HG03196 (cell line): Measurements from ENCODE around the gene MAP3K1.
"Not testable (repeated sequence)": the region's sequence is repeated elsewhere in the genome, so short reads cannot be mapped to it uniquely, and the experiment has no call there.

Experiments used
- ATAC-seq: cut with Tn5 transposase; IDR thresholded peaks from one replicate; pipeline ENCODE4 v1.9.1; 2021; ENCODE audit not compliant: unreplicated experiment

The MAP3K1 gene

DNA sequence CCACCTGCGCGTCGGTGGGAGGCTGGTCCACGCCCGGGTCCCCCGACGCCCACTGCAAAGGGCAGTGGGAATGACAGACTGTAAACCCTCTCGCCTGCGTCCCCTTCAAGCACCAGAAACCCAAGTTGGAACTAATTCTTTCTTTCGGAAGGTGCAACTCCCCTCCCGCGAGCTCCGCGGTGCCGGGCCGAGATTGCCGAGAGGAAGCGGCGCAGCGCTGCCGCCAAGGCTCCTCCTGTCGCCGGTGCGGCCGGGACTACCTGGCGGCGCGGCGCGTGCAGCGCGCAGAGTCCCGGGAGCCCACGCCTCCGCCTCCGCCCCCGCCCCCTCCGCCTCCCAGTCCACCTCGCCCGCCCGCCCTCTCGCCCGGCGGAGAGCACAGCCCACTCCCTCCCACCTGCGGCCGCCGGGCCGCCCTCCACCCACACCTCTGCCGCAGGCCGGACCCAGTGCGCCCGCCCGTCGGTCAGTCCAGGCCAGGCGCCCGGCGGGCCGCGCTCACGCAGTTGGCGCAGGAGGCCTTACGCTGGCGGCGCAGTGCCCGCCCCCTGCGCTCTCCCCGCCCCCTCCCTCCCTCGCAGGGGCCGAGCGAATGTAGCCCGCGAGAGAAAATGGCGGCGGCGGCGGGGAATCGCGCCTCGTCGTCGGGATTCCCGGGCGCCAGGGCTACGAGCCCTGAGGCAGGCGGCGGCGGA, at the start of gene MAP3K1:
TSS of gene MAP3K1 (plus strand) at position 587 of the 695 bp plus-strand sequence. CDS start at position 612, 25 bp downstream.
- peak; percentile 51 for ATAC-seq

- no peak for ATAC-seq
Measured at GRCh38 chr5:56766926-56767325, 48.4 kb upstream of the MAP3K1 start.

GRCh38 chr5:56769875-56770604, 45.3 kb upstream of the MAP3K1 start:
- no peak for ATAC-seq

- ATAC-seq: no peak
Measured at GRCh38 chr5:56772767-56773166, 42.6 kb upstream of the MAP3K1 start.

DNA sequence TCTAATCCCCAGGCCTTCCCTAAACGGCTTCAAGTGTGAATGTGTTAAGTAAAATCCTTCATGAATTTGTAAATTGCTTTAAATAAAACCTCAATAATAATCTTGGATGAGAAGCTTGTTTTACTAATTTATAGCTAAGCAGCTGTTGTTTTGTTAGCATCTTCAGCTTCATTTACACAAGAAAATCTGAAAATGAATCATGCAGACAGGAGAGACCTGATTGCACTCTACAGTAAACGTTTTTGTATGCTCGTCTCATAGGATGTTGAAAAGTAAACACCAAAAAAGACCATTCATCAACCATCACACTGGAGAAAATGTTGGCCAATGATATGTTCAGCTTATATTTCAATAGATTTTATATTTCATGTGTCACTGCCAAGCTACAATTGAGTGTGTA, 40.4 kb upstream of the MAP3K1 start:
- ATAC-seq: no peak

DNA sequence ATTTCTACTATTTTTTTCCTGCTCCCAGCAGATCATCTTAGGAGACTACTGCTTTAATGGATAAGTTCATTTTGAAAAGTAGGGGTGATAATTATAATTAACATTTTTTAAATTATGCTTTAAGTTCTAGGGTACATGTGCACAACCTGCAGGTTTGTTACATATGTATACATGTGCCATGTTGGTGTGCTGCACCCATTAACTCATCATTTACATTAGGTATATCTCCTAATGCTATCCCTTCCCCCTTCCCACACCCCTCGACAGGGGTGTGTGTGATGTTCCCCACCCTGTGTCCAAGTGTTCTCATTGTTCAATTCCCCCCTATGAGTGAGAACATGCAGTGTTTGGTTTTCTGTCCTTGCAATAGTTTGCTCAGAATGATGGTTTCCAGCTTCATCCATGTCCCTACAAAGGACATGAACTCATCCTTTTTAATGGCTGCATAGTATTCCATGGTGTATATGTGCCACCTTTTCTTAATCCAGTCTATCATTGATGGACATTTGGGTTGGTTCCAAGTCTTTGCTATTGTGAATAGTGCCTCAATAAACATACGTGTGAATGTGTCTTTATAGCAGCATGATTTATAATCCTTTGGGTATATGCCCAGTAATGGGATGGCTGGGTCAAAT, 39.0 kb upstream of the MAP3K1 start:
- ATAC-seq: not testable (repeated sequence)

GRCh38 chr5:56783261-56783660, 32.1 kb upstream of the MAP3K1 start:
- no peak for ATAC-seq

- ATAC-seq: no peak
Measured at GRCh38 chr5:56786346-56786745, 29.0 kb upstream of the MAP3K1 start.

DNA sequence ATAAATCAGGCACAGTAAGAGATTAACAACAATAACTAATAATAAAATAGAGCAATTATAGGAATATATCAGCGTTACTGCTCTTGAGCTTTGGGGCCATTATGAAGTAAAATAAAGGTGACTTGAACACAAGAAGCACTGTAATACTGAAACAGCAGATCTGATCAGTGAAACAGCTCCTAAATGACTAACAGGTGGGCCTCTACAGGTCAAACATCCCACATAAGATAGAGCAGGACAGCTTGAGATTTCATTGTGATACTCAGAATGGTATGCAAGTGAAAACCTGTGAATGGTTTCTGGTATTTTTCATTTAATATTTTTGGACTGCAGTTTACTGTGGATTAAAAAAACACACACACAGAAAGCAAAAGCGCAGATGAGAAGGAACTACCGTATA, 24.0 kb upstream of the MAP3K1 start:
- ATAC-seq: no peak

DNA sequence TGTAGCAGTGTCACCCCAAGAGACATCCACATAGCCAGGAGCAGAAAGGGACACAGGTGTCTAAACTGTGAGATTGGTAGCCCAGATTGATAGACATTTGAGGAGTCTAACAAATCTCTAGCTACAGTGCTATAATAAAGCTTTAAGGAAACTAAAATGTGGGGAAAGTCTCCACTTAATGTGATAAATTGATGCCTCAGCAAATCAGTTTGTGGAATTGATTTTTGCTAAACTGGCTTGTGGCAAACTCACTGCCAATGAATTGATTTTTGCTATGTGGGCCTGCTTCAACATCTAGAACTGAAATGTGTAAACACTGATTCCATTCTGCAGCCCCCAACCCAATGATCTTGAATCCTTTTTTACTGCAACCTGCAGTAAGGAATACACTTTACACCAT, 16.8 kb upstream of the MAP3K1 start:
- ATAC-seq: no peak

DNA sequence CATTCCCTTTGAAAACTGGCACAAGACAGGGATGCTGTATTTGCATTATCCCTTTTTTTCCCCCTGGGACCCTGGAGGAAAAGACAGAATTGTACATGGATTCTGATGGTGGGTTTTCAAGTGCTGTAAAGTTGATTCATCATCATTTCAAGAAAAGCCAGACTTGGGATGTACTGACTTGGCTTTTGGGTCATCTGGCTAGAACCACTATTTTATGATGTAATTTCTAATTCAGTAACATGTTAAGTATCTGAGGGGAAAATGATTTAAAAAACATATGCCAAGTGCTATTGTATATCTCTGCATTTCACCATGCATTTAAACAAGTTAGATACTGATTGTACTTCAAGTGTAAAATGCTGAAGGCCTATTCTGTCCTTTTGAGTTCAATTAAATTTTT, 15.2 kb upstream of the MAP3K1 start:
- ATAC-seq: no peak

- ATAC-seq: no peak
Measured at GRCh38 chr5:56801256-56801655, 14.1 kb upstream of the MAP3K1 start.

- ATAC-seq: no peak
Measured at GRCh38 chr5:56802205-56802604, 13.1 kb upstream of the MAP3K1 start.

DNA sequence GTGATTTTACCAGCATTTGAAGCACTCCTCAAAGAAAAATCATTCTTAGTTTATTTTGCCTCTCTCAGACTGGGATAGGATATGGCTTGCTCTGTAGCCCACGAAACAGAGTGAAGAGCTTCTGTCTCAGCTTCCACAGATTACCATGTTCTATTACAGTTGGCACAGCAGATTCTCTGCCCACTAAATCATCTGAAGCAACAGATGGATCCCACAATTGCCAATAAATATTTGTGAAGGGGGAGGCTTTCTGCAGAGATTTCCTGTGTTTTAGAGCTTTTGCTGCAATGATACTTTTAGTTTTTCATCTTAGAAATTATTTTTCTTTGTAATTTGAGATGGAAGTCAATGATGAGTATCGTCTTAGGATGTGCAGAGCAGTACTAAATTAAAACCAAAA, 12.3 kb upstream of the MAP3K1 start:
- ATAC-seq: no peak

- no peak for ATAC-seq
Measured at GRCh38 chr5:56803894-56804293, 11.5 kb upstream of the MAP3K1 start.

DNA sequence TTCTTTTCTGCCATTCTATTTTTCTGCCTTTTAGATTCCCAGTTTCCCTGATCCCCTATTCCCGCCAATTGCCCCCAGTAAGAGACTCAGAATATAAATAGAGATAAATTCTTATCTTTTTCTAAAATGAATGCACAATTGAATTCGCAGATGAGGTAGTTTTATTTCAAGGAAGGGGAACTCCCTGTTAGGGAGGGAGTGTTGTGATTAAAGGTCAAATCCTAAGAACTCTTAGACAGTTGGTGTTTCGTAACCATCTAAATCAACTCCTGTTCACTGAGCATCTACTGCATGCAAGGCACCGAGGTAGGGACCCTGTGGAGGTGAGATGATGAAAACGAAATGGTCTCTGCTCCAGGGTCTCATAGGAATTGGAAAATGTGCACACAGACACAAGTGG, 7.7 kb upstream of the MAP3K1 start:
- no peak for ATAC-seq

- ATAC-seq: no peak
Measured at GRCh38 chr5:56808211-56808610, 7.1 kb upstream of the MAP3K1 start.

DNA sequence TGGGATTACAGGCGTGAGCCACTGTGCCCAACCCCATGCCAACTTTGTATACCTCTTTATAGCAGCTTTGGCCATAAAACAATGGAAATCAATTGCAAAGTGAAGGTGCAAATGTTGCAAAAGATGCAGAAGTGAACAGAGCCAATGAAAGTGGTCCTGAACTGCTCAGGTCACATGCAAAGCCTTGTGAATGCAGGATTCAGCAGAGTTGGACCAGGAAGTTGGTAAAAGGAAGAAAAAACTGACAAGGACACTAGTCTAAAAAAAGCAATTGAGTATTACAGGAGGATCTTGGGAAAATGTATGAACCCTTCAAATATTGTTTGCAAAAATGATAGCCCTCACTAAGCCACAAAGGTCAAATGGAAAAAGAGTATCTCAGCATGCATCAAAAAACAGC, 4.5 kb upstream of the MAP3K1 start:
- ATAC-seq: no peak

DNA sequence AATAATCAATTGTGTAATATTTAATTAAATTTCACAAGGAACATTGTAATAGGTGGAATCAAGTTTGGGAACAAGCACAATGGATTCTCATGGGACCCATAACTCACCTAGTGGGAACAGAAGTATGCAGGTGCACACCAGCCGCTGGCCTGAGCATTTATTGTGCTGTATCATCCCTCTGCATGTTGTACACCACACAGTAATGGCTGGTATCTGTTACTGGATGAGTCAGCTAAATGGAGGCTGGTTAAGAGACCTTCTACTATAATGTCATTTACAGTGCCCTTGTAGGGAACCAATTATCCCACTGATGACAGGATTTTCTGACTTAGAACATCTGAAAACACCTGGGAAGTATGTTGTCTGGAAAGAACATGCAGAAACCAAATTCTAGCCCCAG, 3.2 kb upstream of the MAP3K1 start:
- no peak for ATAC-seq

DNA sequence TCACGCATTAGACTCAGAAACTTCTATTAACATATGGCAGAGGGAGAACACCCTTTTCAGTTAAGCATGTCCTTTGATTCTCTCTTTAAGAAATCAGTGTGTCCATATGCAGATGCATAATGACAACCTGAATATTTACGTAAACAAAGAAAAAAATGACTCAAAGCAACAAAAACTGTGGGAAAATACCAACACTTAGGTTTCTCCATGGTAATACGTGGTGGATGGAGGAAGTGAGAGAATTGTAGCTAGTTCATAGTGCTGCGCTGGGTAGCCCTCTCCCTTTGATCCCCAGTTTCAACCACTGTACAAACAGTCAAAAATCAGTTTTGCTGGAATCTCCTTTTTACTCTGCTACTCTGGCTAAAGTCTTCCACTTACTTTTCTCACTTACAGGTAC, 2.0 kb upstream of the MAP3K1 start:
- ATAC-seq: no peak

- ATAC-seq: no peak
Measured at GRCh38 chr5:56814361-56814962, 887 bp upstream of the MAP3K1 start.
